OCI-M2 (cell line): Measurements from ENCODE around the gene AXDND1.
"Not testable (repeated sequence)": the region's sequence is repeated elsewhere in the genome, so short reads cannot be mapped to it uniquely, and the experiment has no call there.

Experiments used
- DNase-seq: peaks from one replicate; lab custom pipeline; 2025; ENCODE audit not compliant: unreplicated experiment; lab: John Stamatoyannopoulos, UW

The AXDND1 gene

DNA sequence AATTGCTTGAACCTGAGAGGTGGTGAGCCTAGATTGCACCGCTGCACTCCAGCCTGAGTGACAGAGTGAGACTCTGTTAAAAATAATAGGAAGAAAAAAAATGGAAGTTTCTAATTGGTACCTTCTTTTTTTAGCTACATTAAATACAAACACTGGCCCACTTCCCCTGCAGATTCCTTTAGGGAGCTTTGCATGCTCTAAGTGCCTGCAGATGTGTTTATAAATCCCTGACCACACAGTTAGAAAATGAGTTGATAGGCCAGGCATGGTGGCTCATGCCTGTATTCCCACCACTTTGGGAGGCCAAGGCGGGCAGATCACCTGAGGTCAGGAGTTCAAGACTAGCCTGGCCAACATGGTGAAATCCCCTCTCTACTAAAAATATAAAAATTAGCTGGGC lies 4.1 kb upstream of the AXDND1 start:
- not testable (repeated sequence) for DNase-seq

DNA sequence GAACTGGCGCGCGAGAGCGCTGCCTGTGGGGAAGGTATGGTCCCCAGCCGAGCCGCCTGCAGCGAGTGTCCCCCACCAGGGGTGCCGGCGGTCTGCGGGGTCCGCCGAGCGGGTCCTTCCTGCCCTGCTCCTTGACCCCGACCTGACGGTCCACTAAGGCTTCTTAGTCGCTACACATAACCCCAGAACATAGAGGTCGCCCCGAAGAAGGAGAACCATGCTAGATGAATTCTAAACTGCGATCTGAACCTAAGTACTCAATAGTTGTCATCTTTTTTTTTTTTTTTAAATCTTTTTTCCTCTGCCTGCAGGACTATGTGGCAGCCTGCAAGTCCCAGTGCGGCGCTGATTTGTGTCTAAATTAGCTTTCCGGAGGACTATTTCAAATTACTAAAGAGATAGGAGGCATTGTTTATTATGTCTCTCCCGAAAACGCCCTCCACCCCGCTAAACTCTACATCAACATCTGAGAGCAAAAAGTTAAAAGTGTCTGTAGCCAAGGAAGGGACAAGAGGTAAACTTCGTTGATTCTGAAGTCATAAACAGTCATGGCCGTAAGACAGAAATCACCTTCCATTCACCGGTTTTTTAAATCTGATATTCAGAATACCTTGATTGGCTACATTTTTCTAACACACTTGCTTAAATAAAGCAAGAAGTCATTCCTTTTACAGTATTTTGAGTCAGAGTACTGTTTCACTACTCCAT lies 476 bp downstream of the AXDND1 start:
- no peak for DNase-seq

DNA sequence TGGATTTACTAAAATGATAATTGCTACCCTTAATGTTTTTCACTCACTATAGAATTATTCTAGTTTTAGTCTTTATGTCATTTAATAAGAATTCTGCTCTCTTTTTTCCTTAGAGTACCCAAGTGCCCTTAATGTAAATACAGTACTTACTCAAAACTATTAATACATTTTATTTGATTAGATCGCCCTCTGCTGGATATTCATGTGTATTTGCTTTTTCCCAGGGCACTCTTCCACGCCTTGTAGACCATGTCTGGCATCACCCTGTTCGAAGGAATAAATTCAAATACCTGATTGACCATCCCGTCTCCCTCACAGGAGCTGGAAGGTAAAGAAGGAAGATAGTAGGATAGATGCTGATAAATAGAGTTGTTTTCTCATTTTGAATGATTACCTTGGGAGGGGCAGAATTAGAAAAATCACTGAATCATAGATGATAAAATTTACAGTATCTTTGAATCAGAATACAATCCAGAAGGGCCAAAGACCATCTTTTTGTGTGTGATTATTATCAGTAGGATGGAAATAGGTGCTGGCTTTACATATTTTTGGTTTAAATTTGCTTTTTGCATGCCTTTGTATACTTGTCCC lies 4.1 kb downstream of the AXDND1 start:
- DNase-seq: no peak

DNA sequence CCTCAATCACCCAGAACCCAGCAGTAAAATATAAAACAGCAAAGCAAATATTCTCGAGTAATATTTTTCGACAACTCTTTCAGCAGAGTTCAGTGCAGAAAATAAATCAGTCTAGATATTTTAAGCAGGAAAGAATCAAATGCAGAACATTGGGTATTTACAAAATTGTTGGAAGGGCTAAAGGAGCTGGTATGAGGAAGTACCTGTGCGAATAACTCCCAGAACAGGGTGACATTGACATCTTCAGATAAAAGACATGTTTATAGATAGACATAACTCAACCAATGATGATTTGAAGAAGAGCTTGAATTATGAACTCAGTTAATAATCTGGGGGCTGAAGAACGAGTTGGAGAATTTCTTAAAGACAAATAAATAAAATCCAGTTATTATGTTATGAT lies 6.4 kb downstream of the AXDND1 start:
- no peak for DNase-seq

DNA sequence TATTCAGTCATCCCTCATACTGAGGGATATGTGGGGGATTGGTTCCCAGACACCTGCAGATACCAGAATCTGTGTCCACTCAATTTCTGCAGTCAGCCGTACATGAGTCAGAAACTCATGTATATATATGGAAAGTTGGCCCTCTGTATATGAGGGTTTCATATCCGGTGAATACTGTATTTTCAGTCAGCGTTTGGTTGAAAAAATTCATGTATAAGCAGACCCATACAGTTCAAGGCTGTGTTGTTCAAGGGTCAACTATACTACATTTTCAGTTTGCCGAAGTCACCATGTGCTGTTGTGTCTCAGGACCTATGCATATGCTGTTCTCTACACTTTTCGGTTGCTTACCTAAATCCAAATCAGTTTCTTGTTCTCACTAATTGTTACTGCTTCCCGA lies 10.5 kb downstream of the AXDND1 start:
- no peak for DNase-seq

DNA sequence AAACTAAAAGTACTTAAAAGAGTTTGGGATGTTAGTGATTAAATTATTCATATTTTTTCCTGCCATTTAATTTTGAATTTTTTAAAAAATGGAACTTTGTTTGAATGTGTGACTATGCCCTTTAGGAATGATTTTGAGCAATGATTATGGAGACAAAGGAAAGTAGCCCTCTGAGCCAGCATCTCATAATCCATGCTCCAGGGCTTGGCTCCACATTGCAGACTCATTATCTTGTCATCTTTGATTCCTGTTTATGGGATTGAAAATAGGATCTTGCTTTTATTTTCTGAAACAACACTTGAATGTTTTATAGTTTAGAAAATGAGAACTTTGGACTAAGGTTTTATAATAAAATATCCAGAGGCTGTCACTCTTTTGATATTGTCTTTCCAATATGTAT lies 14.5 kb downstream of the AXDND1 start:
- no peak for DNase-seq

DNA sequence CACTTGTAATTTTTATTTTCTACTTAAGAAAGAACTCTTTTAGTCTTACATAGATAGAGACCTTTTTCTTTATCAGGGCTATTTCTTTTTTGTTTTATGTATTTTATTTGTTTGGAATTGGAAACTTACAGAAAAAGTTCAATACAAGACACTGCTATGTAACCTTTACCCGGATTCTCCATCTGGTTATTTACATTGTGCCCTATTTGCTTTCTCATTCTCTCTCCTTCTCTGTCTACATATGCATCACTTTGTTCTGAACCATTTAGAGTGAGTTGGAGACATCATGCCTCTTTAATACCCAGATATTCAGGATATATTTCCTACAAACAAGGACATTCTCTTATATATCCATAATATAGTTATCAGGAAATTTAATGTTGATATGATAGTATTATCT lies 18.3 kb downstream of the AXDND1 start:
- no peak for DNase-seq

DNA sequence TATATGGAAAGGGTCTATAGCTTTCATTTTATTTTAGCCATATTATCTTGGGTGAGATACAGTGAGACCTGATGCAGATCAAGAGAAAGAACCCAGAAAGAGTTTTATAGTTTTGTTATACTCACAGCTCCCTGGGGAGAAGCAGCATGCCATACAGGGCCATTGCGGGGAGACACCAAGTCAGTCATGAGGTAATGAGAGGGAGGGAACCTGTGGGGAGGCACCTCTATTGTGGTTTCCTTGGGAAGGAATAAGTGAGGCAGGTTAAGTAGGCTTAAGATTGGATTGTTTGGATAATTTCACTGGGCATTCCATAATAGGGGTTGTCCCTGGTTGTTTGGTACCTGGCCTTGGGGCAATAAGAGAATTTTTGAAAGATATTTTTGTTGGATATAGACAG lies 19.7 kb downstream of the AXDND1 start:
- DNase-seq: no peak

DNA sequence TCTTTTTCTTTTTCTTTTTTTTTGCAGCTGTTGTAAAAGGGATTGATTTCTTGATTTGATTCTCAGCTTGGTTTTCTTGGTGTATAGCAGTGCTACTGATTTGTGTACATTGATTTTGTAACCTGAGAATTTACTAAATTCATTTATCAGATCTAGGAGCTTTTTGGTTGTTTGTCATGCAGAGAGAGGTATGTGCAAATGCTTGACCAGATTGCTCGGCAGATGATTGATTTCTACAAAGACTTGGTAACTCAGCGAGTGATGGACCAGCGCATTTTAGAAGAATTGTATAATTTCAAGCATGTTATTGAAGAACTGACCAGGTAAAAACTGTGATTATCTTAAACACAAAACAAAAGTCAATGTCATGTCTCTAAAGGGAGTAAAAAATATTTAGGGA lies 27.9 kb downstream of the AXDND1 start:
- no peak for DNase-seq

DNA sequence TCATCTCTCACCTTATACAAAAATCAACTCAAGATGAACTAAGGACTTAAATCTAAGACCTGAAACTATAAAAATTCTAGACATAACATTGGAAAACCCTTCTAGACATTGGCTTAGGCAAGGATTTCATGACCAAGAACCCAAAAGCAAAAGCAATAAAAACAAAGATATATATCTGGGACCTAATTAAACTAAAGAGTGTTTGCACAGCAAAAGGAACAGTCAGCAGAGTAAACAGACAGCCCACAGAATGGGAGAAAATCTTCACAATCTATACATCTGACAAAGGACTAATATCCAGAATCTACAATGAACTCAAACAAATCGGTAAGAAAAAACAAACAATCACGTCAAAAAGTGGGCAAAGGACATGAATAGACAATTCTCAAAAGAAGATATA lies 33.6 kb downstream of the AXDND1 start:
- DNase-seq: not testable (repeated sequence)

DNA sequence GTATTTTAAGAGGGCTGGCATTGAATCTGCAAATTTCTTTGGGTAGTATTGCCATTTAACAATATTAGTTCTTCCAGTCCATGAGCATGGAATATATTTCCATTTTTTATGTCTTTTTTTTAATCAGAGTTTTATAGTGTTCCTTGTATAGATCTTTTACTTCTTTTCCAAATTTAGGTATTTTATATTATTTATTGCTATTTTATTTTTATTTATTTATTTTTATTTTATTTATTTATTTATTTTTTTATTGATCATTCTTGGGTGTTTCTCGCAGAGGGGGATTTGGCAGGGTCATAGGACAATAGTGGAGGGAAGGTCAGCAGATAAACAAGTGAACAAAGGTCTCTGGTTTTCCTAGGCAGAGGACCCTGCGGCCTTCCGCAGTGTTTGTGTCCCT lies 52.0 kb downstream of the AXDND1 start:
- DNase-seq: not testable (repeated sequence)

DNA sequence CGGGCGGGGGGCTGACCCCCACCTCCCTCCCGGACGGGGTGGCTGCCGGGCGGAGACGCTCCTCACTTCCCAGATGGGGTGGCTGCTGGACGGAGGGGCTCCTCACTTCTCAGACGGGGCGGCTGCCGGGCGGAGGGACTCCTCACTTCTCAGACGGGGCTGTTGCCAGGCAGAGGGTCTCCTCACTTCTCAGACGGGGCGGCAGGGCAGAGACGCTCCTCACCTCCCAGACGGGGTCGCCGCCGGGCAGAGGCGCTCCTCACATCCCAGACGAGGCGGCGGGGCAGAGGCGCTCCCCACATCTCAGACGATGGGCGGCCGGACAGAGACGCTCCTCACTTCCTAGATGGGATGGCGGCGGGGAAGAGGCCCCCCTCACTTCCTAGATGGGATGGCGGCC lies 52.9 kb downstream of the AXDND1 start:
- DNase-seq: not testable (repeated sequence)

DNA sequence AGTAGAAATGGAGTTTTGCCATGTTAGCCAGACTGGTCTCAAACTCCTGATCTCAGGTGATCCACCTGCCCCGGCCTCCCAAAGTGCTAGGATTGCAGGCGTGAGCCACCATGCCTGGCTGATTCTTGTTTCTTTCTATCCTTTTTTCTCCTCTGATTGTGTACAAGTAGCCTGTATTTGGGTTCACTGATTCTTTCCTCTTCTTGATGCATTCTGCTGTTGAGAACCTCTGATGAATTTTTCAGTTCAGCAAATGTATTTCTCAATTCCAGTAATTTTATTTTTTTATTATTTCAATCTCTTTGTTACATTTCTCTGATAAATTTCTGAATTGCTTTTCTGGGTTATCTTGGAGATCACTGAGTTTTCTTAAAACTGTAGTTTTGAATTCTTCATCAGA lies 58.8 kb downstream of the AXDND1 start:
- DNase-seq: no peak

DNA sequence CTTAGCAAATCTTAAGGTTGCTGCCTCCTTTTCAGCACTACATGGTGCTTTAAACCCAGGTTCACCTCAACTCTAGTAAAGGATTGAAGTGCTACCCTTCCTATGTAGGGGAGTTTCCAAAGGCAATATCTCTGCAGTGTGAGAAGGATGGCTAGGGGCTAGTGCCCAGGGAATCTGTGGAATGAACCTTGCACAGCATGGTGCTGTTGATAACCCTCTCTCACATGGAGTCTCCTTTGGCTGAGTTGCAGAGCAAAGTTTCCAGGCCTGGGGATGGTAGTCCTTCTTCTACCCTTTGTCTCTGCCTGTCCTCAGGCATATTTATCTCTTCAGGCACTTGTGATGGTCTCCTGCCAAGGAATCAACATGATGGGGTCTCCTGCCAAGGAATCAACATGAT lies 59.4 kb downstream of the AXDND1 start:
- no peak for DNase-seq

DNA sequence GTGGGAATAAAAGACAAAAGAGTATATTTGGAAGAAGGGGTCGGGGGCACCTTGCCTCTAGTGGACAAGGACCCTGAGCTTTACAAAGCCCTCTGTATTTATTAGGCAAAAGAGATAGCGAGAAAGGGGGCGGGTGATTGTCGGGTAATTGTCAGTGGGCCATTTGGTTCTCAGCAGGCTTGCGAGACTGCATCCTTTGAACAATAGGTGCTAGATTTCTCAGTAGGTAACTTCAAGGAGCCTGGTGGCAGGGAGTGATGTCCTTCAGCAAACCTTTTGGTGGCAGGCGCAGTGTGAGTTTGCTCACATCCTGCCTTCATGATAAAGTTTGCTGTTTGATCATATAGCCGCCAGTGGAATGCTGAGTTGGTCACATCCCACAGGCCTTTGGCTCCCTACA lies 71.4 kb downstream of the AXDND1 start:
- no peak for DNase-seq

DNA sequence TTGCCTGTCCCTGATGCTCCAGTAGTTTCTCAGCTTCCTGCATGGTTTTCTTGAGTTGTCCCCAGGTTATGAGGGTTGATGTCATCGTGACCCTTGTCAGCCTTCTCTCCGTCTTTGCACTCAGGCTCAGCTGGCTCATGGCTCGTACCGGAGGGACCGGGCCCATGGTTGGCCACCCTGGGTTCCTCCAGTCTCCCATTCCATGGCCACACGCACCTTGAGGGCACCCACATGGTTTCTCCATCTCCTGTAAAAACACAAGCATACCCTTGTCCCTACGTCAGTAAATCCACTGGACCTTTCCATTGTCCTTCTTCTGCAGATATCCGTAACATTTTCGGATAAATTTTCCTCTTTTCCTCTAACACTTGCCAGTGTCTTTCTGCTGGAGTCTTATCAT lies 73.9 kb downstream of the AXDND1 start:
- not testable (repeated sequence) for DNase-seq

DNA sequence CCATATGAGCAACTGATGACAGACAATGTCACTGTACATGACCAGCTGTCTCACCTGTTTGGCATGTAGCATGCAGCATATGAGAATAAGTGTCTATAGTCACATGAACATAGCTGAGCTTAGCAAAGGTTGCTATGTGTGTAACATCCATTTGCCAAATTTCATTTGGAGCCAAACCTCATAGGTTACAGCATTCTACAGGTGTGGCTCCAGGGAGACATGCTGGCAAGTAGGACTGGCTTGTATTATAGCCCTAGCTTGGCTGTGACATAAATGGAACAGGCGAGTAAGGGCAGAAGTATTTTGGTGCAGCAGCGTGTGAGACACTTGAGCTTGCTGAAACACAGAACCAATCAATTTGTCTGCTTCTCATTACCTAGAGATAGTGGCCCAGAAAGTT lies 74.5 kb downstream of the AXDND1 start:
- DNase-seq: not testable (repeated sequence)

DNA sequence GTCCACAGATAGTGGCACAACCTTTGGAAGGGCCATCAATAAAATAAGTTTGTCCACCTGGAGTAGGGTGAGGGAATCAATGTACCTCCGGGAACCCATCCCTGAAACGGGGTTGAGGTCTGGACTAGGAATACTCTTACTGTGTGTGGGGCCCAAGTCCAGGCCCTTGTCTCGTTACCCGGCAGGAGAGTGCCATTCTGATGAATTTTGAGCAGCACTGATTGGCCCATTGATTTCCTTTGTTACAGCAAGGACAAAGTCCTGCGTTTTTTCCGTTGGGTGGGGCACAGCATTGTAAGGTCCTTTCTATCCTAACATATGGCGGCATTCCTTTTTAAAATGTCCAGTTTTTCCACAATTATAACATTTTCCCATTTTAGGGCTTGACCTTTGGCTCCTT lies 75.2 kb downstream of the AXDND1 start:
- no peak for DNase-seq

DNA sequence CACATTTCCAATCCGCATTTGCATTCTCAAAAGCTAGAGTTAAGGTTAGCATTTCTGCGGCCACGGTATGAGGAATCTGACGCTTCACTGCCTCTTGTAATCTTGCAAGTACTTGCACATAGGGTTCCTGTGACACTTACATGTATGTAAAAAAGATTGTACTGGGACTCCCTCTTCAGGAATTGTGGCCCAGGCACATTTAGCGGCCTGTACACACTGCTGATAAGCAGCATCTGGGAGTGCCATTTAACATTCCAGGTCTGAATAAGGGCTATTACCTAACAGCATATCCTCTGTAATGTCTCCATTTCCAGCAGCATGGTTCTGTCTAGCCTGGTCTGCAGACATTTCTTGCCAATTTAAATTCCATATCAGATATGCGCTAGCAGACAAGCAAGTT lies 75.7 kb downstream of the AXDND1 start:
- DNase-seq: no peak

DNA sequence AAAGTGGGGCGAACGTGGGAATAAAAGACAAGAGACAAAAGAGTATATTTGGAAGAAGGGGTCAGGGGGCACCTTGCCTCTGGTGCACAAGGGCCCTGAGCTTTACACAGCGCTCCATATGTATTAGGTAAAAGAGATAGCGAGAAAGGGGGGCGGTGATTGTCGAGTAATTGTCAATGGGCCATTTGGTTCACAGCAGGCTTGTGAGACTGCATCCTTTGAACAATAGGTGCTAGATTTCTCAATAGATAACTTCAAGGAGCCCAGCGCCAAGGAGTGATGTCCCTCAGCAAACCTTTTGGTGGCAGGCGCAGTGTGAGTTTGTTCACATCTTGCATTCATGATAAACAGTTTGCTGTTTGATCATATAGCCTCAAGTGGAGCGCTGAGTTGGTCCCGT lies 77.1 kb downstream of the AXDND1 start:
- not testable (repeated sequence) for DNase-seq

DNA sequence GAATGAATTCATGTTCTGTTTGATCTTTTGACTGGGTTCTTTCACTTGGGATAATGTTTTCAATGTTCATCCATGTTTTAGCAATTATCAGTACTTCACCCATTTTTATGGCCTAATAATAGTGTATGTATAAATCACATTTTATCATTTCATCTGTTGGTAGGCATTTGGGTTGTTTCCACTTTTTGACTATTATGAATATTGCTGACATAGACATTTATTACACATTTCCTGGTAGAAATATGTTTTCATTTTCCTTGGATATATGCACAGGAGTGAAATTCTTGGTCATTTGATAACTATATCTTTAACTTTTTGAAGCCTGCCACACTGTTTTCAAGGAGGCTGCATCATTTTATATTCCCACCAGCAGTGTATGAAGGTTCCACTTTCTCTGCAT lies 79.8 kb downstream of the AXDND1 start:
- no peak for DNase-seq

DNA sequence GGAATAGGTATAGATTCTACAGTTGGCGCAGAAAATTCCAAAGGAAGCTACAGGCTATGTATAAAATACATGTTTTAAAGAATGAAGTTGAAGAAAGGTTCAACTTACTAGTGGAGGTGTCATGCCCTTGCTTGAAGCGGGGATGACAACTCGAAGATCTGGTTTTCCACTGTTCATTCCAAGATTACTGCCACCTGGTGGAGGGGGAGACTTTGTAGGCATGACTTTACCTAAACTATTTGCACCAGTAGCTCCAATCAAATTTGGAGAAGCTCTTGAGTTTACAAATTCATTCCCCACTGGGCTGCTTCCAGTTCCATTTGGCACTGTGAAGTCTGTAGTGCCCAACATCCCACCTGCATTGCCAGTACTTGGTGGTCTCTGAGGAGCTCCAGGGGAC lies 81.7 kb downstream of the AXDND1 start:
- DNase-seq: no peak
